Endothelial cell of umbilical vein (primary cell): ENCODE results near the gene PRUNE2. TPM values are rescaled to one million over a fixed set of nuclear protein-coding genes. Genes with fewer than 3 reads are reported as not detected.

Experiments used
- BruUV-seq: library from RNA; stranded (reverse); fragments of 400-500 nt; replicated peaks from 2 replicates; lab custom pipeline; 2021; lab: Mats Ljungman, UMichigan
- CTCF ChIA-PET: fragments of 300-600, 350-600 bp; sonication (Branson Sonifier 250); formaldehyde crosslinking; loops from one replicate; lab custom pipeline; 2021; ENCODE audit warnings: antibody characterized with exemption, inconsistent platforms; lab: Charles Lee
- POLR2A ChIA-PET: fragments of 300-600, 350-600 bp; sonication (Branson Sonifier 250); formaldehyde crosslinking; loops from one replicate; lab custom pipeline; 2021; ENCODE audit warnings: antibody characterized with exemption, inconsistent platforms; lab: Charles Lee
- DNase-seq: peaks from one replicate; pipeline ENCODE4 v3.0.0-alpha.2; 2011; ENCODE audit warnings: low read depth, low spot score
- FAIRE-seq: peaks from 2 replicates; lab custom pipeline; 2011; peaks lifted over from hg19 to GRCh38; lab: Jason Lieb, UNC
- H2AFZ ChIP-seq: 2 replicates; pipeline ENCODE4 v1.6.0; 2012; ENCODE audit warnings: low read depth, low read length, control low read depth, inconsistent platforms
- H3K27ac ChIP-seq: 2 replicates; pipeline ENCODE4 v1.5.1; 2011; ENCODE audit warnings: low read depth, mild to moderate bottlenecking, control low read depth, low read length, moderate library complexity; ENCODE audit not compliant: insufficient read depth
- H3K27me3 ChIP-seq, 2 experiments: 2 replicates each; pipeline versions ENCODE4 v1.6.0 to v1.6.1; 2011; ENCODE audit warnings: low read length in 2 of 2, mixed read lengths in 1 of 2; ENCODE audit not compliant: control insufficient read depth in 2 of 2, insufficient read depth in 2 of 2
- H3K36me3 ChIP-seq, 2 experiments: 2 replicates in 1 of 2; 3 replicates in 1 of 2; pipeline ENCODE4 v1.5.1; 2011; ENCODE audit warnings: low read length in 2 of 2, mild to moderate bottlenecking in 1 of 2, moderate library complexity in 1 of 2; ENCODE audit not compliant: control insufficient read depth in 2 of 2, insufficient read depth in 2 of 2; ENCODE audit errors: extremely low read depth in 1 of 2
- H3K4me1 ChIP-seq: 3 replicates; pipeline ENCODE4 v1.5.1; 2011; ENCODE audit warnings: mild to moderate bottlenecking, low read length; ENCODE audit not compliant: control insufficient read depth, insufficient read depth; ENCODE audit errors: extremely low read depth
- H3K4me2 ChIP-seq: 2 replicates; pipeline ENCODE4 v1.6.1; 2011; ENCODE audit warnings: low read length, control low read depth, mixed read lengths; ENCODE audit not compliant: insufficient read depth
- H3K4me3 ChIP-seq, 3 experiments: fragments of 200-600 bp in 1 of 3; sonication (generic), shearing (Covaris generic) in 1 of 3; replicated peaks in 1 of 3; 2 replicates each; pipeline ENCODE4 v1.5.1; 2011 to 2016; ENCODE audit warnings: control low read depth in 3 of 3, low read length in 3 of 3, mild to moderate bottlenecking in 2 of 3, inconsistent platforms in 1 of 3, low read depth in 1 of 3, moderate library complexity in 1 of 3; ENCODE audit not compliant: insufficient read depth in 1 of 3
- H3K79me2 ChIP-seq: 2 replicates; pipeline ENCODE4 v1.6.0; 2012; ENCODE audit warnings: low read length, inconsistent platforms; ENCODE audit not compliant: control insufficient read depth, insufficient read depth
- H3K9ac ChIP-seq: replicated peaks from 2 replicates; pipeline ENCODE3; 2011; ENCODE audit warnings: low read length, control low read depth; ENCODE audit not compliant: insufficient read depth; ENCODE audit errors: extremely low read depth
- H3K9me1 ChIP-seq: replicated peaks from 3 replicates; pipeline ENCODE4 v1.6.0; 2011; ENCODE audit warnings: mild to moderate bottlenecking, low read length; ENCODE audit not compliant: control insufficient read depth, insufficient read depth; ENCODE audit errors: extremely low read depth
- H3K9me3 ChIP-seq: replicated peaks from 2 replicates; pipeline ENCODE4 v1.5.1; 2012; ENCODE audit warnings: low read length, inconsistent platforms; ENCODE audit not compliant: control insufficient read depth, insufficient read depth
- H4K20me1 ChIP-seq: replicated peaks from 2 replicates; pipeline ENCODE3; 2011; ENCODE audit warnings: mild to moderate bottlenecking, low read length; ENCODE audit not compliant: control insufficient read depth, insufficient read depth; ENCODE audit errors: extremely low read depth
- CTCF ChIP-seq, 2 donors: IDR thresholded peaks; 1 replicate in 1 of 2; 2 replicates in 1 of 2; pipeline ENCODE4 v1.5.1; 2011; ENCODE audit warnings: low read length in 2 of 2, mild to moderate bottlenecking in 2 of 2, moderate library complexity in 2 of 2, control low read depth in 1 of 2, inconsistent platforms in 1 of 2, low read depth in 1 of 2; ENCODE audit not compliant: insufficient read depth in 1 of 2; ENCODE audit errors: extremely low read depth in 1 of 2
- EZH2 ChIP-seq: IDR thresholded peaks from 2 replicates; pipeline ENCODE4 v1.6.1; 2012; ENCODE audit warnings: borderline replicate concordance, low read depth, mild to moderate bottlenecking, moderate library complexity, low read length, inconsistent platforms; ENCODE audit not compliant: severe bottlenecking
- FOS ChIP-seq: IDR thresholded peaks from 2 replicates; pipeline ENCODE4 v1.6.1; 2011; ENCODE audit warnings: mild to moderate bottlenecking, low read length, moderate library complexity, borderline replicate concordance; ENCODE audit not compliant: insufficient read depth
- GATA2 ChIP-seq: IDR thresholded peaks from 2 replicates; pipeline ENCODE4 v1.7.0; 2011; ENCODE audit warnings: low read depth, mild to moderate bottlenecking, moderate library complexity, mixed read lengths, low read length; ENCODE audit not compliant: insufficient read length, insufficient read depth
- JUN ChIP-seq: IDR thresholded peaks from 2 replicates; pipeline ENCODE4 v1.6.1; 2011; ENCODE audit warnings: borderline replicate concordance, low read depth; ENCODE audit not compliant: insufficient read length, insufficient read depth
- MAX ChIP-seq: IDR thresholded peaks from 2 replicates; pipeline ENCODE4 v1.6.1; 2011; ENCODE audit not compliant: insufficient read depth, insufficient read length
- MYC ChIP-seq: IDR thresholded peaks from one replicate; pipeline ENCODE4 v1.6.1; 2011; ENCODE audit warnings: mild to moderate bottlenecking, low read depth, low read length
- POLR2A ChIP-seq: IDR thresholded peaks from 2 replicates; pipeline ENCODE4 v1.6.1; 2012; ENCODE audit warnings: low read depth, mild to moderate bottlenecking, control low read depth, low read length
- POLR2AphosphoS5 ChIP-seq: IDR thresholded peaks from 2 replicates; pipeline ENCODE4 v1.6.1; 2012; ENCODE audit warnings: low read depth, mild to moderate bottlenecking, control low read depth, low read length, moderate library complexity; ENCODE audit not compliant: insufficient read depth
- dilution Hi-C: fragments of 300-500 bp; cut with MboI; formaldehyde crosslinking; loops from one replicate; pipeline ENCODE4 v1.15.0; 2019; ENCODE audit warnings: low sequenced_read_pairs; ENCODE audit not compliant: extremely low pct_ligation_motif_present
- intact Hi-C: fragments of 100-400 bp; cut with micrococcal nuclease; formaldehyde crosslinking; loops from one replicate; pipeline ENCODE4 v1.10.0; 2022
- polyA plus RNA-seq, 4 experiments: library from polyadenylated mRNA; depleted of rRNA in 3 of 4; stranded (reverse) in 3 of 4; unstranded in 1 of 4; fragments of >200 nt; gene quantifications; 2 replicates each; pipeline versions ENCODE4 v1.2.1 to v1.2.3, GENCODE V29; 2011 to 2012; ENCODE audit warnings: missing spikeins in 1 of 4
- total RNA-seq: library from RNA; stranded (reverse); gene quantifications from 2 replicates; pipeline ENCODE4 v1.2.3, GENCODE V29; 2021

Gene PRUNE2
- total and polyA plus RNA-seq, 2 donors (not counting 3 experiments of a cell fraction or from before 2014, with no cell fraction given): 15.8 to 21.7 TPM

- FAIRE-seq (no peak), DNase-seq (no peak)
- CTCF ChIA-PET: no interaction called here
- dilution Hi-C loops (no loop called here), intact Hi-C loops (no loop called here)
- BruUV-seq: no TSS peak
- peaks cover 0 to 2% of the 10 kb centered on the region in 2 experiments for H3K27me3 ChIP-seq
- H4K20me1 ChIP-seq: no peaks in the 10 kb centered on the region
- no peak for TF ChIP-seq JUN
- TF ChIP-seq CTCF (IDR thresholded peaks at IDR 0.05; ENCODE audit: extremely low read depth in 1 of 2, insufficient read depth in 1 of 2, low read depth in 1 of 2, low read length in 2 of 2): no peak
- no peak for TF ChIP-seq GATA2
- no peaks in the 10 kb centered on the region for H3K36me3 ChIP-seq
- no peaks in the 10 kb centered on the region for H3K79me2 ChIP-seq
- POLR2A ChIA-PET: no interaction called here
- no peak overlapping the region for H3K4me2 ChIP-seq
- H3K9me1 ChIP-seq: no peaks in the 10 kb centered on the region
- no peaks in the 10 kb centered on the region for H3K4me1 ChIP-seq
- no peak overlapping the region for H3K4me3 ChIP-seq
- H3K9me3 ChIP-seq: no peaks in the 10 kb centered on the region
- H2AFZ ChIP-seq: no peak overlapping the region
- H3K27ac ChIP-seq: no peak overlapping the region
- H3K9ac ChIP-seq: no peak overlapping the region
These were observed 10.3 kb upstream of the PRUNE2 start for GRCh38 chr9:76916231-76916630.

- Histone ChIP-seq H3K4me2 (no peak overlapping the region), H3K9me1 (no peaks in the 10 kb centered on the region), H3K9me3 (no peaks in the 10 kb centered on the region), H3K9ac (no peak overlapping the region), H3K4me1 (no peaks in the 10 kb centered on the region), H3K4me3 (no peak overlapping the region), H4K20me1 (no peaks in the 10 kb centered on the region), H3K36me3 (no peaks in the 10 kb centered on the region), H2AFZ (no peak overlapping the region), H3K27ac (no peak overlapping the region), H3K79me2 (no peaks in the 10 kb centered on the region), H3K27me3 (peaks cover 0 to 2% of the 10 kb centered on the region in 2 experiments)
- no TSS peak for BruUV-seq
- POLR2A ChIA-PET: no interaction called here
- no peak for FAIRE-seq
- intact Hi-C loops: no loop called here
- no peak for DNase-seq
- TF ChIP-seq GATA2: no peak
- TF ChIP-seq MAX: no peak
- no peak for TF ChIP-seq EZH2
- TF ChIP-seq MYC: no peak
- TF ChIP-seq POLR2AphosphoS5: no peak
- TF ChIP-seq CTCF (IDR thresholded peaks at IDR 0.05; ENCODE audit: extremely low read depth in 1 of 2, insufficient read depth in 1 of 2, low read depth in 1 of 2, low read length in 2 of 2): no peak
- no peak for TF ChIP-seq JUN
- no peak for TF ChIP-seq POLR2A
- no peak for TF ChIP-seq FOS
- CTCF ChIA-PET: interaction anchor here (1.1 kb wide), 1 partner anchor 13 kb away, joined by 3 read pairs; no protein-coding TSS in a partner anchor
- dilution Hi-C loops: no loop called here
These were observed 7.6 kb upstream of the PRUNE2 start for GRCh38 chr9:76913467-76913866.
